Activated CD4-positive, alpha-beta T cell treated with anti-CD3 and anti-CD28 coated beads, Interleukin-2, amount 50 U/mL, for 4 hours (primary cell): ENCODE measurements around the gene FBXO46.
A peak's percentile ranks its signal among the peaks of the same experiment; 100 is the strongest.

Experiments
- DNase-seq, 2 experiments: peaks; one replicate each; pipeline ENCODE4 v3.0.0-alpha.2; 2020

FBXO46 gene

GRCh38 chr19:45730368-45731288, at the start of gene FBXO46:
FBXO46 (minus strand) TSS chr19:45730896; CDS start chr19:45713495, 17,401 bp downstream.
- peak; percentile 92 to 94 for DNase-seq

GRCh38 chr19:45780146-45780447, 49.4 kb upstream of the FBXO46 start:
- DNase-seq: no peak

DNA sequence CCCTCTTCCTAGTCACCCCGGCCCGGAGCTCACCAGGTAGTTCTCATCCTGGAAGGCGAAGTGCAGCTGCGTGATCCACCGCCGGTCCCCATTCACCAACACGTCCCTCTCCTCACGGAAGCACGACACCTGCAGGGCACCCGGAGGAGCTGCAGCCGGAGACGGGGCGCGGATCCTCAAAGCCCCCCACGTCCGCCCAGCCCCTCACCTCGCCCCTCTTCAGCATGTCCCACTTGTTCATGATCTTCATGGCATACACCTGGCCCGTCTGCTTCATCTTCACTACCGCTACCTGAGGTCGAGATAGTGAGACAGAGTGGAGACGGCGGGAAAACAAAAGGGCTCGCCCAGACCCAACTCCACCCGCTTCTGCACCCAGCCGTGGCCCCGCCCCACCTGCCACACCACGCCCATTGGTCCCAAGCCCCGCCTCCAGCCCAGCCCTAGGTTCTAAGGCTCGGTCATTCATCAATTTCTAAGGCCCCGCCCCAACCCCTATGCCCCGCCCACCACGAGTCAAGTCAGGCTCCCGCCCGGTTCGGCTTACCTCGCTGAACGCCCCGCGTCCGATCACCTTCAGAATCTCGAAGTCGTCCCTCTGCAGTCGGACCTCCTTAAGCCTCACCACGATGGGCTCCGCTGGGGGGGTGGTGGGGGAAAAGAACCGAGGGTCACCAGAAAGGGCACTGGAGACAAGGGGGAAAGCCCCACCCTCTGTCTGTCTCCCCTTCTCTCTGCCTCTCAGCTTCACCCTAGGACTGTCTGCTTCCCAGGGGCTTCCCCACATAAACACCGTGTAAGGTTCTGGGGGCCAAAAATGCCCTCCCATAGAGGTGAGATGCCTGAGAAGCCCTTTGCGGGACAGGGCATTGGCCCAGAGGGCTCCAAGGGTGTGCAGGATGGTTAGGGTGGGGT, 48.8 kb upstream of the FBXO46 start:
- DNase-seq: peak; percentile 80 to 84

- DNase-seq: no peak
Observed at GRCh38 chr19:45778010-45778661, 47.4 kb upstream of the FBXO46 start.

DNA sequence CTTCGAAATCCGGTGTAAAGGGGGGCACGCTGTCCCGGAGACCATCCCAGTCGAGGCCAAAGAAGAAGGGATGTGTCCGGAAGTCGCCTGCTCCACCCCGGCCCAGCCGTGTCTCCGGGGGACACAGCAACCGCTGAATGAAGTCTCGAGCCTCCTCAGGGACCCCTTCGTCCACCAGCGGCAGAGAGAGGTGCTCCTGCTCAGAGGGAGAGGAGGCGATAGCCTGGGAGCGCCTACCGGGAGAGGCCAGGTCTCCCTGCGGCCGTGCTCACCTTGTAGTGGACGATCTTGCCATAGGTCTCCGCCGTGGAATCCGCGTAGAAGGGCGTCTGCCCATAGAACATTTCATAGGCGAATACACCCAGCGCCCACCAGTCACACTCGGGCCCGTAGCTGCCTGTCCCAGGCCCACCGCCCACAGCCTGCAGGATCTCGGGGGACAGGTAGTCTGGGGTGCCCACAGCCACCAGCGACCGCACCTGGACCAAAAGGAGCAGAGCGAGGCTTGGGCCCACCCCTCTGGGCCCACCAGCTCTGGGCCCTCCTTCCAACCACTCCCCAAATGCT, 46.8 kb upstream of the FBXO46 start:
- DNase-seq: no peak

DNA sequence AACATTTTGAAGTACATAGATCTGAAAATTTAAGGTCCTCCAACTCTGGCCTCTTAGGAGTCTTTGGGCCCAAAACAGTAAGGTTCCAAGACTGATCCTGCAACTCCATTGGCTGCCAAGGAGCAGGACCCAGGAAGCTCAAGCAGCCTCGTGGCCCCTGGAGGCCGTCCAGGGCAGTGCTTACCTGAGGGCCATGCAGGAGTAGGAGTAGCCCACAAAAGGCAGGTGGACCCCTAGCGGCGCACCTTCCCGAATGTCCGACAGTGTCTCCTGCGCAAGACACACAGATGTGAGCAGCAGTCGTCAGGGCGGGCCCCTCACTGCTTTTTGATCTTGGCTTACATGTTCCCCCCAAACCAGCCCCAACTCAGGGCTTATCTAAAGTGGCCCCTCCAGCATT, 44.1 kb upstream of the FBXO46 start:
- DNase-seq: no peak

GRCh38 chr19:45773384-45773783, 42.7 kb upstream of the FBXO46 start:
- no peak for DNase-seq

GRCh38 chr19:45772912-45773311, 42.2 kb upstream of the FBXO46 start:
- DNase-seq: no peak

- no peak for DNase-seq
Observed at GRCh38 chr19:45772130-45772840, 41.6 kb upstream of the FBXO46 start.

GRCh38 chr19:45771311-45771933, 40.7 kb upstream of the FBXO46 start:
- DNase-seq: no peak

GRCh38 chr19:45770192-45771101, 39.8 kb upstream of the FBXO46 start:
- peak; percentile 85 to 86 for DNase-seq

DNA sequence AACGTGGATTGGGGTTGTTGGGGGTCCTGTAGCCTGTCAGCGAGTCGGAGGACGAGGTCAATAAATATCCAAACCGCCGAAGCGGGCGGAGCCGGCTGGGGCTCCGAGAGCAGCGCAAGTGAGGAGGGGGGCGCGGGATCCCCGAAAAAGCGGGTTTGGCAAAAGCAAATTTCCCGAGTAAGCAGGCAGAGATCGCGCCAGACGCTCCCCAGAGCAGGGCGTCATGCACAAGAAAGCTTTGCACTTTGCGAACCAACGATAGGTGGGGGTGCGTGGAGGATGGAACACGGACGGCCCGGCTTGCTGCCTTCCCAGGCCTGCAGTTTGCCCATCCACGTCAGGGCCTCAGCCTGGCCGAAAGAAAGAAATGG, 39.1 kb upstream of the FBXO46 start:
- DNase-seq: peak; percentile 52 to 55

DNA sequence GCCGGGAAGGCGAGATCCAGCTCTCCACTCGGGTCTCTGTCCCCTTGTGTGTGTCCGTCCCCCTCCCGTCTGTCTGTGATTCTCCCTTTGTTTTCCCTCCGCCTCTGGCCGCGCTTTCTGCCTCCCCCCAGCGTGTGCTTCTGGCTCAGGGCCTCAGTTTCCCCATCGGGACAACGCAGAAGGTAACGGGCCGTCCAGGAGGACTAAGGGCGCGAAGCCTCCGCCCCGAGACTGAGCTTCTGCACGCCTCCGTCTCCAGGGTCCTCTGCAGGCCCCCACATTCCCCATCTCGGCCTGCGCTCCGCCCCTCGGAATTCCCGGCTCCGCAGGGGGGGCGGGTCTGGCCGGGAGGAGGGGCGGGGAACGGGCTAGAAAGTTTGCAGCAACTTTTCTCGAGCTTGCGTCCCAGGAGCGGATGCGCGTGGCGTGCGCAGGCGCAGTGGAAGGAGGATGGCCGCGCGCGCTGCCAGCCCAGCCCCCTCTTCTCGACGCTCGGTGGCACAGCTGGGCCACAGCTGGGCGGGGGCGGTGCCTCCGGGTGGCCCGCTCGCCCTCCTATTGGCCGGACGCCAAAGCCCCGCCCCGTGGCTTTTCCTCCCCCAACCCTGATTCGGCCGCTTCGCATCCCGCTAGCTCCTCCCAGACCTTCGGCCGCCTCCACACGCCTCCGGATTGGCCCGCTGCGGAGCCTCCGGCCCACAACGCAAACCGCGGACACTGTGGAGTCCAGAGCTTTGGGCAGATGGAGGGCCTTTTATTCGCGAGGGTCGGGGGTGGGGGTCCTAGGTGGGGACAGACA, 38.5 kb upstream of the FBXO46 start, which contains the start of gene SIX5:
Gene SIX5, minus strand, starts transcription at position 269 of the 799 bp plus-strand sequence. CDS start 408 bp downstream, outside the sequence.
- DNase-seq: peak; percentile 89 to 90

DNA sequence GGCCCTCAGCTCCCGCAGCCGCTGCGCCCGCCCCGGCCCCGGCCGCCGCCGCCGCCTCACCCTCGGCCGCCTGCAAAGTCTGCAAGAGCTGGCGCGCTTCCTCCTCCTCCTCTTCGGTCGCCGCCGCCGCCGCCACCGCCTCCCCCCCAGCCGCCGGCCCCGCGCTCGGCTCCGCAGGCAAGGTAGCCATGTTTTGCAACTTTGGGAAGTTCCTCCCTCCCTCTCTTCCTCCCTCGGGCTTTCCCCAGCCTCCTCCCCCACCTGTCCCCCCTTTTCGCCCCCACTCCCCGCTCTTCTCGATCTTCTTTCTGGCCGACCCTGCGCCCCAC, 37.9 kb upstream of the FBXO46 start:
- DNase-seq: peak in 1 of 2 experiments; percentile 19

DNA sequence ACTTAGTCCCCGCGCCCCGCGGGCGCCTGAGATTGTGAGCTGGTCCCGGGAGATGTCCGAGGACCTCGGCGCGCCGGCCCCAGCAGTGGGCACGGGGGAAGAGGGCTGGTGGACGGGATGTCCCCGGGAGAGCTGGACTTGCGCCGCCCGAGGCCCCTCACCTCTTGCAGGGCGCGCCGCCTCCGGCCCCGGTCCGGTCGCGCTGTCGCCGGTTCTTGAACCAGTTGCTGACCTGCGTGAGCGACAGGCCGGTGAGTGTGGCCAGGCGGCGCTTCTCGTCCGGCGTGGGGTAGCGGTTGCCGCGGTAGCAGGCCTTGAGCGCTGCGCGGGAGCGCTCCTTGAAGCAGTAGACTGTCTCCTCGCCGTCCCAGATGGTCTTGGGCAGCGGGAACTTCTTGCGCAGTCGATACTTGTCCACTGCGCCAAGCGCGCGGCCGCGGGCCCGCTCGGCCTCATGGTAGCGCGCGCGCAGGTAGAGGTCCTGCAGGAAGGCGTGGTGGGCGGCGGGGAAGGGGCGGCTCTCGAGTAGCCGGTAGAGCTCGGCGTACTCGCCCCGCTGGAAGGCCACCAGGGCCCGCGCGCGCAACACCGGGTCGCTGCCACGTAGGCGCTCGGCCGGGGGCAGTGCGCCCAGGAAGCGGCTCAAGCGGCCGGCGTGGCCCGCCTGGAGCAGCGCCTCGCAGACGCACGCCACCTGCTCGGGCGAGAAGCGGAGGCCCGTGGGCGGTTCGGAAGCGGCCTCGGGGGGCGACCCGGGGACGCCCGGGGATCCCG, 37.4 kb upstream of the FBXO46 start:
- DNase-seq: no peak

- no peak for DNase-seq
Observed at GRCh38 chr19:45767410-45767880, 36.7 kb upstream of the FBXO46 start.

GRCh38 chr19:45766869-45767346, 36.2 kb upstream of the FBXO46 start:
- no peak for DNase-seq

DNA sequence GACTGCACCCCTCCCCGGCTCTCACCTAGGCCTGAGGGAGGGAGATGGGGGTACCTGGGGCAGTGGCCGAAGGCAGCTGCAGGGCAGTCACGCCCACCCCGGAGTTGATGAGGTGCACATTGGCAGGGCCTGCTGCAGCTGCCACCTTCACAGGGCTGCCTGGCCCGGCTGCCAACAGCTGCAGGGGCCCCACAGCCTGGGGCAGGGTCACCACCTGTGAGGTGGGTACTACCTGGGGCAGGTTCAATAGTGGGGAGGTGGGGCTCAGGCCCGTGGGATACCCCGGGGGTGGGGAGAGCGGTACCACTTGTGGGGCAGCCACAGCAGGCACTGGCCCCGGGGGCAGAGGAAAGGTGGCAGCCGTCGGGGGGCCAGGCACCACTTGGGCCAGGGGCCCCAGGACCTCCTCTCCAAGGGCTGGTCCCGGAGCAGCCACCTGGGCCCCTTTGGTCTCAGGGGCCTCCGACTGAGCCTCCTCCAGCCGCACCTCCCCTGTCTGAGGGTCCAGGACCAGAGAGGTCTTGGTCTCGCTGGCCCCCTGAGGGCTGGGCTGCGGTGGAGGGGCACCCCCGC, 35.7 kb upstream of the FBXO46 start:
- DNase-seq: no peak
